Measurements from ENCODE around the gene LYVE1.

DNA sequence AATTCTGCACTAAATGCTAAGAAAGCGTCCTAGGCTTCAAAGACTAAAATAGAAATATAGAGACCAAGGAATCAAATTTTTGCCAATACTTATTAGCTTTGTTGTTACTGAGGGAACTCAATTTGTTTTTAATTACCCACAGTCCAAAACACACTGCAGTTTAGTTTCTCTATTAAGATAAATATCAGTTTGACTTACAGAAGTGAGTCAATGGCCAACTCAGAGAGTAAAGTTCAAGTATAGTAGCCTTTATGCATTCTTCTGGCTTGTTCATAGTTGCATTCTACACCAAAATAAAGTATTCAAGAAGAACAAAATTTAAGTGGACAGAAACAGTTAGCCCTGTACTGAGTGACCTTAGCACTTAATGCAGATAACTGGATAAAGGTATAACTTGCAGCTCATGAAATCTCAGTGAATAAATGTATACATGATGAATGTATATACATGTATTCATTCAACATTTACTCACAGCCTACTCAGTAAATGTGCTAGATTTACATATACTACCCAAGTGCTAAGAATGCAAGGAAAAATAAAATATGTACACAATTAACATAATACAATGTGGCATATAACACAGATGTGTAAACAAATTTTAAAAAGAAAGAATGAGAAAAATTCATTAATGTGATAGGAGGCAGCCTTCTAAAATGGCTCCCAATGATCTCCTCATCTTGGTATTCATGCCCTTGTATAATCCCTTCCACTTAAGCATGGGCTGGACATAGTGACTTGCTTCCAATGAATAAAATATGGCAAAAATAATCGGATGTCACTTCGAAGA, 17.8 kb downstream of the LYVE1 start:
- TF ChIP-seq CTCF (IDR thresholded peaks at IDR 0.05; ENCODE audit: low read depth, low read length) (no peak), EZH2phosphoT487 (IDR thresholded peaks at IDR 0.05; ENCODE audit: low read depth) (no peak)
